Endodermal cell (in vitro differentiated cells): ENCODE measurements around the gene NDUFA7. TPM values are rescaled to one million over a fixed set of nuclear protein-coding genes. Genes with fewer than 3 reads are reported as not detected.

Source experiments
- DNase-seq: peaks from one replicate; pipeline ENCODE4 v3.0.0-alpha.2; 2017
- H3K27ac ChIP-seq: 2 replicates; pipeline ENCODE4 v1.5.1; 2013; ENCODE audit warnings: mild to moderate bottlenecking, low read depth, low read length, moderate library complexity
- H3K27me3 ChIP-seq: 2 replicates; pipeline ENCODE4 v1.6.1; 2013; ENCODE audit warnings: mild to moderate bottlenecking, low read length, moderate library complexity; ENCODE audit not compliant: insufficient read depth, control insufficient read depth, poor library complexity, severe bottlenecking
- H3K36me3 ChIP-seq: 2 replicates; pipeline ENCODE4 v1.7.0; 2013; ENCODE audit warnings: mild to moderate bottlenecking, low read length, moderate library complexity; ENCODE audit not compliant: control insufficient read depth, insufficient read depth
- H3K4me1 ChIP-seq: one replicate; pipeline ENCODE4 v1.7.0; 2013; ENCODE audit warnings: low read length; ENCODE audit not compliant: control insufficient read depth, insufficient read depth
- H3K4me3 ChIP-seq: 2 replicates; pipeline ENCODE4 v1.5.1; 2013; ENCODE audit warnings: mild to moderate bottlenecking, low read length, moderate library complexity
- H3K9ac ChIP-seq: 2 replicates; pipeline ENCODE4 v1.6.1; 2013; ENCODE audit warnings: mild to moderate bottlenecking, low read length, moderate library complexity; ENCODE audit not compliant: poor library complexity, severe bottlenecking; ENCODE audit errors: extremely low read depth
- H3K9me3 ChIP-seq: 2 replicates; pipeline ENCODE4 v1.6.1; 2013; ENCODE audit warnings: mild to moderate bottlenecking, low read length, moderate library complexity; ENCODE audit not compliant: control insufficient read depth
- H3K27ac Mint-ChIP-seq: 2 replicates; pipeline ENCODE4 v1.8.0; 2020; ENCODE audit warnings: mixed read lengths
- H3K27me3 Mint-ChIP-seq: 2 replicates; pipeline ENCODE4 v1.8.0; 2021; ENCODE audit warnings: mild to moderate bottlenecking, mixed read lengths; ENCODE audit not compliant: insufficient read depth
- H3K36me3 Mint-ChIP-seq: 2 replicates; pipeline ENCODE4 v1.8.0; 2020; ENCODE audit warnings: low read depth, mixed read lengths
- H3K4me1 Mint-ChIP-seq: 2 replicates; pipeline ENCODE4 v1.8.0; 2020; ENCODE audit warnings: mixed read lengths
- H3K4me3 Mint-ChIP-seq: 2 replicates; pipeline ENCODE4 v1.8.0; 2020; ENCODE audit warnings: mild to moderate bottlenecking, moderate library complexity, mixed read lengths
- H3K9me3 Mint-ChIP-seq: 2 replicates; pipeline ENCODE4 v1.8.0; 2020; ENCODE audit warnings: mild to moderate bottlenecking, mixed read lengths
- WGBS, 2 experiments: methylation state at CpG; one replicate each; pipeline versions ENCODE4 v1.1.5 to v1.1.7; 2013; ENCODE audit warnings: missing lambda C conversion rate in 2 of 2, mixed read lengths in 1 of 2; ENCODE audit not compliant: insufficient coverage in 1 of 2, insufficient read length in 1 of 2; 5-methylcytosine and 5-hydroxymethylcytosine counted together
- long read RNA-seq, 4 experiments: library from polyadenylated mRNA in 2 of 4; library from RNA in 1 of 4; library from capped mRNA in 1 of 4; stranded (forward) in 3 of 4; unstranded in 1 of 4; transcript quantifications; one replicate each; pipeline ENCODE4 v2.0.0, GENCODE V29; 2020 to 2021; ENCODE audit warnings: inconsistent platforms in 1 of 4
- polyA plus RNA-seq, 2 experiments: library from polyadenylated mRNA; stranded (reverse); fragments of 50-300 nt; gene quantifications; one replicate each; pipeline ENCODE4 v1.2.3, GENCODE V29; 2013
- total RNA-seq, 2 donors: library from RNA; stranded (reverse); fragmentation: NEBNext Ultra II Directional in 1 of 2; extraction: Animal tissue kit (Norgen Biotek cat#: 25700) in 1 of 2; gene quantifications; 2 replicates in 1 of 2; 3 replicates in 1 of 2; pipeline ENCODE4 v1.2.1, GENCODE V29; 2021
- TF ChIP-seq, protein P1 (sequence below): fragments of 200-600 bp; sonication (generic); conservative IDR thresholded peaks from 2 replicates; pipeline ENCODE4 v1.5.0; 2021; ENCODE audit warnings: antibody characterized with exemption, mild to moderate bottlenecking

The NDUFA7 gene
- total RNA-seq: 10 to 100 TPM; 75.7 to 86.2 TPM
- polyA plus RNA-seq (2013, experiment 1 of 2): 132 TPM
- 134 TPM for polyA plus RNA-seq (2013, experiment 2 of 2)
- long read RNA-seq, experiment 1, transcript NDUFA7-201 (4 exons, 601 nt): major isoform, 50 of 56 reads
- long read RNA-seq, experiment 1, partial matches to known transcripts: 2 of 56 reads
- long read RNA-seq, experiment 1, other reads (novel, unspliced or antisense): 2 of 56 reads
- long read RNA-seq, experiment 2, transcript NDUFA7-201 (4 exons, 601 nt): major isoform, 52 of 57 reads
- long read RNA-seq, experiment 2, partial matches to known transcripts: 1 of 57 reads
- long read RNA-seq, experiment 2, other reads (novel, unspliced or antisense): 3 of 57 reads
- long read RNA-seq, experiment 3, transcript NDUFA7-201 (4 exons, 601 nt): major isoform, 39 of 46 reads
- long read RNA-seq, experiment 3, partial matches to known transcripts: 4 of 46 reads
- long read RNA-seq, experiment 3, other reads (novel, unspliced or antisense): 1 of 46 reads
- long read RNA-seq, experiment 4, partial matches to known transcripts: 1 of 1 reads
- long read RNA-seq, experiment 4, other reads (novel, unspliced or antisense): 0 of 1 reads

GRCh38 chr19:8321067-8321985 lies at the start of gene NDUFA7, which contains the start of gene RPS28:
Gene NDUFA7, minus strand, starts transcription at chr19:8321375. Its CDS starts 17 bp downstream, at chr19:8321358.
Gene RPS28, plus strand, starts transcription at chr19:8321496. Its CDS starts 35 bp downstream, at chr19:8321531.
- Mint-ChIP-seq H3K27ac (peak within 1 kb of the TSS; percentile 100), H3K4me3 (peak within 1 kb of the TSS; percentile 92), H3K9me3 (peaks cover 1% of the 10 kb centered on the region), H3K4me1 (peaks cover 31% of the 10 kb centered on the region), H3K36me3 (peaks cover 25% of the 10 kb centered on the region), H3K27me3 (no peaks in the 10 kb centered on the region)
- Histone ChIP-seq H3K9me3 (no peaks in the 10 kb centered on the region), H3K4me1 (peaks cover 12% of the 10 kb centered on the region), H3K36me3 (peaks cover 28% of the 10 kb centered on the region), H3K27ac (peak within 1 kb of the TSS; percentile 83), H3K9ac (peak within 1 kb of the TSS; percentile 99), H3K27me3 (no peaks in the 10 kb centered on the region), H3K4me3 (peak within 1 kb of the TSS; percentile 91)
- peak; percentile 98 for DNase-seq
- TF ChIP-seq, protein P1, sequence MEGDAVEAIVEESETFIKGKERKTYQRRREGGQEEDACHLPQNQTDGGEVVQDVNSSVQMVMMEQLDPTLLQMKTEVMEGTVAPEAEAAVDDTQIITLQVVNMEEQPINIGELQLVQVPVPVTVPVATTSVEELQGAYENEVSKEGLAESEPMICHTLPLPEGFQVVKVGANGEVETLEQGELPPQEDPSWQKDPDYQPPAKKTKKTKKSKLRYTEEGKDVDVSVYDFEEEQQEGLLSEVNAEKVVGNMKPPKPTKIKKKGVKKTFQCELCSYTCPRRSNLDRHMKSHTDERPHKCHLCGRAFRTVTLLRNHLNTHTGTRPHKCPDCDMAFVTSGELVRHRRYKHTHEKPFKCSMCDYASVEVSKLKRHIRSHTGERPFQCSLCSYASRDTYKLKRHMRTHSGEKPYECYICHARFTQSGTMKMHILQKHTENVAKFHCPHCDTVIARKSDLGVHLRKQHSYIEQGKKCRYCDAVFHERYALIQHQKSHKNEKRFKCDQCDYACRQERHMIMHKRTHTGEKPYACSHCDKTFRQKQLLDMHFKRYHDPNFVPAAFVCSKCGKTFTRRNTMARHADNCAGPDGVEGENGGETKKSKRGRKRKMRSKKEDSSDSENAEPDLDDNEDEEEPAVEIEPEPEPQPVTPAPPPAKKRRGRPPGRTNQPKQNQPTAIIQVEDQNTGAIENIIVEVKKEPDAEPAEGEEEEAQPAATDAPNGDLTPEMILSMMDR: peak; percentile 27
- 0 to 1% methylated on average over 40 to 72 of the region's 72 CpGs for WGBS, 2 experiments

DNA sequence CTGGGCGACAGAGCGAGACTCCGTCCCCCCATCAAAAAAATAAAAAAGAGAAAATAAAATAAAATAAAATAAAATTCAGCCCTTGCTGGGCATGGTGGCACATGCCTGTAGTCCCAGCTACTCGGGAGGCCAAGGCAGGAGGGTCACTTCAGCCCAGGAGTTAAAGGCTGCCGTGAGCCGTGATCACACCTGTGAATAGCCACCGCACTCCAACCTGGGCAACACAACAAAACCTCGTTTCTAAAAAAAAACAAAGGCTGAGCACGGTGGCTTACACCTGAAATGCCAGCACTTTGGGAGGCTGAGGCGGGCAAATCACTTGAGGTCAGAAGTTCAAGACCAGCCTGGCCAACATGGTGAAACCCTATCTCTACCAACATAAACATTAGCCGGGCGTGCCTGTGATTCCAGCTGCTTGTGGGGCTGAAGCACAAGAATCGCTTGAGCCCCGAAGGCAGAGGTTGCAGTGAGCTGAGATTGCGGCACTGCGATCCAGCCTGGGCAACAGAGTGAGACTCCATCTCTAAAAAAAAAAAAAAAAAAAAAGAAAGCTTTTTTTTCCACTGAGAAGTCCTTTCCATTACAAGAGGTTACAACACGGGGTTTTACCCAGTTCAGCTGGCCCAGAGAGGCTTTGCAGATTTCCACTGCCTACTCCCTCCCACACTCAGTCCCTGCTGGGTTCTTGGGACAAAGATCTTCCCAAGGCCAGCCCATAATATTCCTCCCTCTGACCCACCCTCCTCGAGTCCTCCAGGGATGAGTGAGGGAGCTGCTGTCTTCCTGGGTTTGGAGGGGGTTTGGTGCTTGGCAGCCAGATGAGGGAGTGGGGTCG lies 49.2 kb upstream of the NDUFA7 start:
- Histone ChIP-seq H3K9me3 (no peaks in the 10 kb centered on the region), H3K27me3 (no peaks in the 10 kb centered on the region), H3K4me1 (peaks cover 12% of the 10 kb centered on the region), H3K27ac (no peak overlapping the region), H3K36me3 (peaks cover 13% of the 10 kb centered on the region), H3K9ac (no peak overlapping the region), H3K4me3 (no peak overlapping the region)
- TF ChIP-seq, protein P1: no peak
- Mint-ChIP-seq H3K9me3 (peaks cover 2% of the 10 kb centered on the region), H3K27ac (peak overlapping the region; percentile 48), H3K36me3 (peaks cover 32% of the 10 kb centered on the region), H3K27me3 (peaks cover 15% of the 10 kb centered on the region), H3K4me3 (no peak overlapping the region), H3K4me1 (peaks cover 18% of the 10 kb centered on the region)
- 90 to 91% methylated on average over 10 to 15 of the region's 19 CpGs for WGBS, 2 experiments
- no peak for DNase-seq
